Activated CD8-positive, alpha-beta memory T cell treated with anti-CD3 and anti-CD28 coated beads, Interleukin-2, amount 50 U/mL, for 48 hours (primary cell): ENCODE results near the gene EMD.
"Not testable (repeated sequence)": the region's sequence is repeated elsewhere in the genome, so short reads cannot be mapped to it uniquely, and the experiment has no call there.

Source experiments
- DNase-seq: peaks from one replicate; pipeline ENCODE4 v3.0.0-alpha.2; 2020

EMD gene

GRCh38 chrX:154397888-154398667, 19.0 kb downstream of the EMD start, which contains the start of gene RPL10:
TSS of gene RPL10 (plus strand) at chrX:154398377. CDS start at chrX:154398520, 143 bp downstream.
- DNase-seq, result peak; percentile 91

- peak; percentile 87 for DNase-seq
Observed at GRCh38 chrX:154398668-154399526, 19.8 kb downstream of the EMD start.

DNA sequence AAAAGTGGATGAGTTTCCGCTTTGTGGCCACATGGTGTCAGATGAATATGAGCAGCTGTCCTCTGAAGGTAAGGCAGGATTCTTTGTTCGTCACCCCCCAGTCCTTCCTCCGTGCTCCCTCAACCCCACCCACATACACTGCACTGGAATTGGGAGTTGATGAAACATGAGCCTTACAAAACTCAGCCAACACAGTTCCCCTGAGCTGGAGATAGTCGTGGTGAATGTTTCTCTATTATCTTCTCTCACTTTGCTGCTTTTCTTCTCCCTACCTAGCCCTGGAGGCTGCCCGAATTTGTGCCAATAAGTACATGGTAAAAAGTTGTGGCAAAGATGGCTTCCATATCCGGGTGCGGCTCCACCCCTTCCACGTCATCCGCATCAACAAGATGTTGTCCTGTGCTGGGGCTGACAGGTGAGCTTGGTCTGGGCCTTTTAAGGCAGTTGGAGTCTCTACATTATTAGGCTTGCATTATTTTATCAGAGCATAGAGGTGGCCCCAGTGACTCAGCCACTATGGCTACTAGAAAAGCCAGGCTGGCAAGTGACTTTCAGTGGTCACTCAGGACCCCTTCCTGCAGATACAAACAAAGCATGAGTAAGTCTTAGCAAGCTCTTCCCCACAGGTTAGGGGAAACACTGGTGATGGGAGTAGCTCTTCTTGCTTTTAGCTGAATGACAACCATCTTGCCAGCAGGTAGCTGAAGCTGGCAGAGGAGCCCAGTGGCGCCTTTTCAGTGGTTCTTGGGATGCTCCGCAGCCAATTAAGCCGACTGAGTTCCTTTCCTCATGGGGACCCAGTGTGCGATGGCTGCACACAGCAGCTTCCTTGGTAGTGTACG, 20.7 kb downstream of the EMD start:
- DNase-seq, result no peak

GRCh38 chrX:154400369-154400817, 21.3 kb downstream of the EMD start:
- not testable (repeated sequence) for DNase-seq

DNA sequence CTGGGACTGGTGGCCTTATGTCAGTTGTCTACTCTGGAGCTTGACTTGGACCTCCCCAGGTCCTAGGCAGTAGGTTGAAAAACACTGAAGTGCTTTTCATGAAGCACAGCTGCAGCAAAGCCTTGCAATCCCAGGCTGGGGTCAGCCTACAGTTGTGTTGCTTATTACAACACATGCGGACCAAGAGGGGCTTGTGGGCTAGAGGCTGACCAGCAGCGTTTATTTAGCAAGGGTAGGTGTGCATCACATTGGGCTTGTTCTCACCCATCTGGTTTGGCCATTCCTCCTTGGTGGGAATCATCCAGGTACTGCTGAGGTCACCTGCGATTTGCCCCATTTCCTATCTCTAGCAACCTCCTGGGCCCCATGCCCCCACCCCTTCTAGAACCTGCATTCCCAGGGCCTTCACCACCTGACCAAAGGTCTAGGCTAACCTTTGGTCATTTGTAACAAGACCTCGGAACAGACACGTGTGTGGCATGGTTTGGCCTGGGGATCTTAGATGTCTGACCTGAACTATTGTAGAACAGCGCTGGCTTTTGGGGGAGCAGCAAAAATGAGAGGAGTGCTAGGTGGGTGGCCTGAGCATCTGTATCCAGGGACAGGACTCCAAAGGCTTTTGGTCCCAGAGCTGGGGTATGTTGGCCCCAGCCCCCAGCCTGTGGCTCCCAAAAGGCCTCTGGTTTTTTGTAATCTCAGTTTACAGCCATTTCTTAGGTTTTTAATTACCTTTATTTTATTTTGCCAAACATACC, 22.1 kb downstream of the EMD start:
- peak; percentile 75 for DNase-seq

DNA sequence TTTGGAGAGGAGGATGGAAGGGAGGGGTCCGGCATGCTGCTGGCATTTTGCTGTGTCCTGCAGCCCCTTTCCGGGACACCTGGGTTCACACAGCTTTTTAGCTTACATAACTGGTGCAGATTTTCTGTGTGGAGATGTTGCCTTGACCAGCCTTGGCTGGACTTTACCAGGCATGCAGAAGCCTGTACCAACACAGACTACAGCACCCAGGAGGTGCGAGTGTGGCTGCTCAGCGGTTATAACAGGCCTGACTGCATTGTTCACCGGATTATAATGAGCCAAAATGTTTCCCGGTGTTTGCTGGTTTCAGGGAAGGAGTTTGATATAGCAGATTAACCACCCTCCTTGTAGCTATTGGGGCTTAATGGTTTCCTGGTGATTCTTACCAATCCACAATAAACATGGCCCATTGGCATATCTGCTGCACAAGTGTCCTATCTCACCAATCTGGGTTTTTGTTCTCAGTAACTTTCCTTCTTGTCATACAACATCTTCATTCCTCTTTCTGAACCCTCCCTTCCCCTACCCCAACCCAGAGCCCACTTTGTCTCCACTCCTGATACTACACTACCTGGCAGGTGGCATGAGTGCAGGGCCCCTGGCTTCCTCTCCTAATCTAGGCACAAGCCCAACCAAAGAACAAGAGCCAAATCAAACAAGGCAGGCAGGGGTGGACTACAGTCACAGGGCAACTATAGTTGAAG, 23.0 kb downstream of the EMD start:
- DNase-seq, result peak; percentile 61

GRCh38 chrX:154402622-154403127, 23.6 kb downstream of the EMD start:
- no peak for DNase-seq

DNA sequence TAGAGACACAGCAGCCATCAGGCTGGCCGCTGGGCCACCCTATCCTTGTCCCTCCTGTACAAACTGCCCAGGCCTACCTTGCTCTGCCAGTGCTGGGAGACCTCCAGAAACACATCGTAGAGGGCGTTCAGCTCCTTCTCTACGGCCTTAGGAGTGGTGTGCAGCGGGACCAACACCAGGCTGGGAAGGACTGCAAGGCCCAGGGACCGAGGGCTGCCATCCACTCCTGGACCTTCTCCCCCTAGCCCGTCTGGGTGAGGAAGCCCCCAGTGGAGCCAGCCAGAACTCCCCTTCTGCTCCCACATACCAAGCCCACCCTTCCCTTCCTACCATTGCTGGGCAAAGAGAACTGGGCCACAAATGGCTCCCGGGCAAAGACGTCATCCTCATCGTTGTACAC, 24.1 kb downstream of the EMD start:
- no peak for DNase-seq

DNA sequence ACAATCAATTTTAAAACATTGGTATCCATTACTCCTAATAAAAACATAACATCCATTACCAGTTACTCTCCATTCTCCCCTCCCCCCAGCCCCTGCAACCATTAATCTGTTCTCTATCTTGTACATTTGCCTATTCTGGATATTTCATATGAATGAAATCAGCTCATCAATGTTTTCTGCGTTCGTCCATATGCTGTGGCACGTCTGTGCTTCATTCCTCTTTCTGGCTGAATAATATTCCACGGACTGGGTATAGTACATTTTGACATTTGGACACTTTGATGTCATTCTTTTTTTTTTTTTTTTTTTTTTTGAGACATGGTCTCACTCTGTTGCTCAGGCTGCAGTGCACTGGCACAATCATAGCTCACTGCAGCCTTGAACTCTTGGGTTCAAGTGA, 24.8 kb downstream of the EMD start:
- DNase-seq, result no peak

GRCh38 chrX:154404625-154405192, 25.6 kb downstream of the EMD start:
- DNase-seq, result no peak

DNA sequence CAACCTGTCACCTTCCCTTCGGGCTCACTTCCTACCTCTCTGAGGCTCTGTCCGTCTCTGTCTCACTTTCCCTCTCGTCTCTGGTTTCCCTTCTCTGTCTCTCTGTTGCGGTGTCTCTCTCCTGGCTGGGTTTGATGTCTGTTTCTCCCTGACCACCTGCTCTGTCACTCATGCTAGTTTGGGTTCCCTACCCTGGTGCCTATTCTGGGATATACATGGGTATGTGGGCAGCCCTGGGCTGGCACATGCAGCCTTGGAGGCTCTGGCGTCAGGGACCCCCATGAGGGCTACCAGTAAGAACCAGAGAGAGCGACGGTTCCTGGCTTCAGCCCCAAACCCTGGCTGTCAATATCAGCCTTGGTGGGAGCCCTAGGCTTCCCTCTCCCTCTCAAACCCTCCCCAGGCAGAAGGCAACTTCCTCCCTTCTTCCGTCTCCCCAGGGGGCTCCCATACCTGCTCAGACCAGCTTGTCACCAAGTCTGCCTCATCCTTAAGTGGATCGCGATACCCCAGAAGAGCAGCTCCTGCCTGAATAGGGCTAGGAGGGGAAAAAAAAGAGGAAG, 29.6 kb downstream of the EMD start:
- no peak for DNase-seq

DNA sequence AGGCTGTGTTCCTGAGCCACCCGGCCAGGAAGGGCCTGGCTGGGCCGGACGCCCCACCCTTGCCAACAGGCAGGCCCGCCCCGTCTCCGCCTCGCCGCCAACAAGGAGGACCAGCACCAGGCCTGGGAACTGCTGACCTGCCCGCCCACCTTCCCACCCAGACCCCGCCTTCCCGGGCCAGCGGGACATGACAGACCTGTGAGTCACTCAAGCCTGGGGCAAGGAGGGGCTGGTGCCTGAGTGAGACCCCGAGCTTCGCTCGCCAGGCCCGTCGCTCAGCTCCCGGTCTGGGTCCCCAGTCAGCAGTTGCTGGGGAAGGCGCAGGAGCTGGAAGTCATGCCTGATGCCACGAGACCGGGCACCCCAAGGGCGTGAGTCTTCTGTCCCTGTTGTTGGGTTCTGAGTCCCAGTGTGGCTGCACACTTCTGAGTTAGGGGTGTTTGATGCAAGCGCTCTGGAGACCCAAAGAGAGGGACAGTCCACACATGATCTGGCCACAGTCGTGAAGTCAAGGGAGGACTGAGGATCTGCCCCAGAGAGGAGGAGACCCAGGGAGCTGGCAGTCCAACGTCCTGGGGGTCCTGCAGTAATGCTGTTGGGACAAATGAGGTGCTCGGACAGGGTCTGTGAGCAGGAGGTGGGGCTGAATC, 30.3 kb downstream of the EMD start, which contains the start of gene DNASE1L1:
Gene DNASE1L1, minus strand, starts transcription at position 33 of the 650 bp plus-strand sequence. CDS start 3,686 bp downstream, outside the sequence.
- DNase-seq, result no peak

DNA sequence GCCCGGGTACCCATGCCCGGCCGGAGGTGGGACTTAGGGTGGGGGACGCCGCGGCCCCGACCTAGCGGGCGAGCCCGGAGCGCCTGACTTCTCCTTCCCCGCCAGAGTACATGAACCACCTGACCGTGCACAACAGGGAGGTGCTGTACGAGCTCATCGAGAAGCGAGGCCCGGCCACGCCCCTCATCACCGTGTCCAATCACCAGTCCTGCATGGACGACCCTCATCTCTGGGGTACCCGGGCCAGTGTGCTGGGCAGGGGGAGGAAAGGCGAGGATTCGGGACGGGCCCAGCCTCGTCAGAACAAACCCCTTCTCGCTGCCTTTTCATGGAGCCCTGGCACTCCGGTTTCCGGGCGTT, 32.9 kb downstream of the EMD start:
- peak; percentile 79 for DNase-seq

DNA sequence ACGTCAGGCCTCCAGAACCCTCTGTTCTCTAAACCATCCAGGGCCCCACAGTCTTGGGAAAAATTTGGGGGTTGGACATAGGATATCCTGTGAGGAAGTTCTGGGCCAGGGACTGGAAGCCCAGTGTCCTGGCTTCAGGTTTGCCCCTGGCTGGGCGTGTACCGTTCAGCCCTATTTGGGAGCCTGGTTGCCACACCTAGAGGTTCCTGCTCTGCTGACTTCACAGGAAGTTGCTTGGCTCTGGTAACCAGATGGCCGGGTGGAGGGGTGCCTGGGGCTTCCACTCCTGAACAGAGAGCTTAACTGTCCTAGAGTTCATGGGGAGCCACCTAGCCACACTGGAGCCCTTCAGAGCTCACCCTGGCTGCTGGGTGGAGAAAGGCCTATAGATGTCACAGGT, 33.4 kb downstream of the EMD start:
- DNase-seq, result no peak

DNA sequence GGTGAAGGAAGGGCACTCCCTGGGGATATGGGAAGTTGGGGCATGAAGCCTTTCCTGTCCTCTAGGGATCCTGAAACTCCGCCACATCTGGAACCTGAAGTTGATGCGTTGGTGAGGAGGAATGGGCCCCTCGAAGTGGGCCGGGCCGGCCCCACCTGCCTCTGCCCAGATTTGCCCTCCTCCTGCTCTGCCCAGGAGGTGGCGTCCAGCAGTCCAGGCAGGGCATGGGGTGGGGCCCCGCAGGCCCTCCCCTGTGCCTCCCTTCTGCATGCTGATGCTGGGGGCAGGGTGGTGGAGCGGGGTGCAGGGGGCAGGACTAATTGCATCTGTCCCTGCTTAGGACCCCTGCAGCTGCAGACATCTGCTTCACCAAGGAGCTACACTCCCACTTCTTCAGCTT, 34.0 kb downstream of the EMD start:
- DNase-seq, result no peak

DNA sequence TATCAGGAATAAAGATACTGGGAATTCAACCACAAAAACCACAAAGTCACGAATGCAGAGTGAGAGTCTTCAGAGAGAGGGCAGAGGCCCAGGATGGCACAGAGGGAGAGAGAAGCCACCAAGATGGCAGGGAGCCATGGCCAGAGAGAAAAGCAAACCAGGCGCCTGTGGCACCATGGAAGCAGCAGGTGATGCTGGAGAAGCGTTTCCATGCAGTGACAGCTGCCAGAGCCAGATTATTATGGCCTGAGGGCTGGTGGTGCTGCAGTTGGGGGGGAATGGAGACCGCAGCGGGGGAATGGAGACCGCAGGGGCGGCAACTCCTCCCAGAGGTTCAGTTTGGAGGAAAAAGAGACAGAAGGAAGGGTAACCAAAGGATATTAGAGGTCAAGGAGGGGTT, 38.1 kb downstream of the EMD start:
- no peak for DNase-seq

DNA sequence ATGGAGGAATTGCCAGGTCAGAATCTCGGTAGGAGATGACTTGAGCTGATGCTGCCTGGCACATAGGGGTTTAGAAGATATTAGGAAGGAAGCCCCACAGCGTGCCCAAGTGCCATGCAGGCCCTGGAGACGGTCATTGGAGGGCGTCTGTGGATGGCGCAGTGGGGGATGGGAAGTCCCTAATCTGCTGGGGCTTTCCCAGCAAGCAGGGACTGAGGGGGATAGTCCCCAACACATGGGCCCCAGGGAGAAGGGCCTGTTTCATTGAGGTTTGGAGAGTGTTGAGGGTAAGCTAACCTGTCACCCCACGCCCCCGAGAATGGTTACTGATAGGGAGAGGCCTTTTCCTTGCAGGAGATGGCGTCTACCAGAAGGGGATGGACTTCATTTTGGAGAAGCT, 40.1 kb downstream of the EMD start:
- no peak for DNase-seq

DNA sequence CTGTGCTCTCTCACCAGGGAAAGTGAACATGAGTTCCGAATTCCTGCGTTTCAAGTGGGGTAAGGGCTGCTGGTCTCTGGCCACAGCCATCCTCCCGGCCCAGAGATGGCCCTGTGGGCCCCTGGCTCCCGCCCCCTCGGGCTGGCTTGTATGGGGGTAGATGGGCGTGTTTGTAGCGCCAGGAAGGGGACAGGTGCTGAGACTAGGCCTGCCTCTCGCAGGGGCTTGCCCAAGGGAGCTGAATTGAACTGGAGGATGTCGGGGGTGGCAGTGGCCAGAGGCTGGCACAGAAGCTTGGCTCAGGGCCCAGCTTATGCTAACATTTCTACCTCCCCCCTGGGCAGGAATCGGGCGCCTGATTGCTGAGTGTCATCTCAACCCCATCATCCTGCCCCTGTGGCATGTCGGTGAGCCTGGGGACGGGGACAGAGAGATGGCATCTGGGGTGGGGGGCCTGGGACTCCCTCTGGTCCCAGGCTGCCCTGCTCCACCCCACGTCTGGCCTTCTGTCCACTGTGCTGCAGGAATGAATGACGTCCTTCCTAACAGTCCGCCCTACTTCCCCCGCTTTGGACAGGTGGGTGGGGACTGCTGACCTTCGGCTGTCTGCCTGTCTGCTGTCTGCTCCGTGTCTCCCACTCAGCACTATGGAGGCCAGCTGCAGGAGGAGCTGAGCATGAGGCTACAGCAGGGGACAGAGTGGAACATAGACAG, 40.8 kb downstream of the EMD start:
- no peak for DNase-seq

- DNase-seq, result no peak
Observed at GRCh38 chrX:154420402-154420756, 41.3 kb downstream of the EMD start.
